Colon (tissue), 2 donors: ENCODE results near the gene SLC35E3.
"Not testable (repeated sequence)": the region's sequence is repeated elsewhere in the genome, so short reads cannot be mapped to it uniquely, and the experiment has no call there.

Experiments used
- FAIRE-seq: peaks from 2 replicates; lab custom pipeline; 2012; peaks lifted over from hg19 to GRCh38; lab: Jason Lieb, UNC
- donor health status: control.
- donor health status: control.

Gene SLC35E3

DNA sequence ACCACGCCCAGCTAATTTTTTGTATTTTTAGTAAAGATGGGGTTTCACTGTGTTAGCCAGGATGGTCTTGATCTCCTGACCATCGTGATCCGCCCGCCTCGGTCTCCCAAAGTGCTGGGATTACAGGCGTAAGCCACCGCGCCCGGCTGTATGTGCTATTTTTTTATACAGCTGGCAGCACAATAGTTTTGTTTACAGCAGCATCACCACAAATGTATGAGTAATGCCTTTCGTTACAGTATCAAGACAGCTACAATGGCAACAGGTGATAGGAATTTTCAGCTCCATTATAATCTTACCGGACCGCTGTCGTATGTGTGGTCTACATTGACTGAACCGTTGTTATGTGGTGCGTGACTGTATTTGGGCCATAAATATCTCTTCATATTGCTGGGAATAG lies 50.4 kb downstream of the SLC35E3 start:
- no peak for FAIRE-seq

DNA sequence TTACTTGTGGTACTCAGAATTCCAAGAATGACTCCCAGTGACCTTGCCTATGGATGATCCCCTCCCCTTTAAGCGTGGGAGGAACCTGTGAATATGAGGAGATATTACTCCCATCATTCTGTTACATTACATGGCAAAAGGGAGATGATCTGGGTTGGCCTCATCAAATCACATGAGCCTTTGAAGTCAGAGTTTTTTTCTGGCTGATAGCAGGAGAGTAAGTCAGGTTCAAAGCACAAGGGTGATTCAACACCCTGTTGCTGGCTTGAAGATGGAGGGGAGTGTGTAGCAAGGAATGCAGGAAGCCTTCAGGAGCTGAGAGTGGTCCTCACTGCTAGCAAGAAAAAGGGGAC lies 52.9 kb downstream of the SLC35E3 start:
- no peak for FAIRE-seq

DNA sequence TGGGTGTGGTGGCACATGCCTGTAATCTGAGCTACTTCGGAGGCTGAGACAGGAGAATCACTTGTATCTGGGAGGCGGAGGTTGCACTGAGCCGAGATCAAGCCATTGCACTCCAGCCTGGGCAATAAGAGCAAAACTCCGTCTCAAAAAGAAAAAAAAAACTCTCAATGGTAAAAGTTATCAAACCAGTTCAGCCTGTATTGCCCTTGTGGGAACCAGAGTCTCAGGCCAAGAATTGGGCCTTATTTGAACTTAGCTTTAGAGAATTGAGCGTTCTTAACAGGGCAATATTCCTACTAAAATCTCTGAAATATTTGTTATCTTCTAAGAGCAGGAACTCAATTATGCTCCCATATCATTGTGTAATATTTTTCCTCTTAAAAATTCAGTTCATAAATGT lies 54.3 kb downstream of the SLC35E3 start:
- no peak for FAIRE-seq

DNA sequence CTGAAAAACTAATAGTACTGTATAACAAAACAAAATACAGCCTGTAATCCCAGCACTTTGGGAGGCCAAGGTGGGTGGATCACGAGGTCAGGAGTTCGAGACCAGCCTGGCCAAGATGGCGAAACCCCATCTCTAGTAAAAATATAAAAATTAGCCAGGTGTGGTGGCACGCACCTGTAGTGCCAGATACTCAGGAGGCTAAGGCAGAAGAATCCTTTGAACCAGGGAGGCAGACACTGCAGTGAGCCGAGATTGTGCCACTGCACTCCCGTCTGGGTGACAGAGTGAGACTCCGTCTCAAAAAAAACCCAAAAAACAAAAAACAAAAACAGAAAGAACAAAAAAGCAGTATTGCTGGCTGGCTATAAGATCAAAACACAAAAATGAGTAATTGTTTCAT lies 55.1 kb downstream of the SLC35E3 start:
- not testable (repeated sequence) for FAIRE-seq

DNA sequence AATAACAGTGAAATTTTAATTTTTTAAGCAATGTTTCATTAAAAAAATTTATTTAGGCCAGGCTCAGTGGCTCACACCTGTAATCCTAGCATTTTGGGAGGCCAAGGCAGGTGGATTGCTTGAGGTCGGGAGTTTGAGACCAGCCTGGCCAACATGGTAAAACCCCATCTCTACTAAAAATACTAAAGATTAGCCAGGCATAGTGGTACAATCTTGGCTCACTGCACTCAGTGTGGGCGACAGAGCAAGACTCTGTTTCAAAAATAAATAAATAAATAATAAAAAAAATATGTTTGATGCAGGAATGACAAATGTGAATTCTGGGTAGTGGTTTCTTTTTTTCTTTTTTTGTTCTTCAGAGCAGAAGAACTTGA lies 56.4 kb downstream of the SLC35E3 start:
- FAIRE-seq = not testable (repeated sequence)

DNA sequence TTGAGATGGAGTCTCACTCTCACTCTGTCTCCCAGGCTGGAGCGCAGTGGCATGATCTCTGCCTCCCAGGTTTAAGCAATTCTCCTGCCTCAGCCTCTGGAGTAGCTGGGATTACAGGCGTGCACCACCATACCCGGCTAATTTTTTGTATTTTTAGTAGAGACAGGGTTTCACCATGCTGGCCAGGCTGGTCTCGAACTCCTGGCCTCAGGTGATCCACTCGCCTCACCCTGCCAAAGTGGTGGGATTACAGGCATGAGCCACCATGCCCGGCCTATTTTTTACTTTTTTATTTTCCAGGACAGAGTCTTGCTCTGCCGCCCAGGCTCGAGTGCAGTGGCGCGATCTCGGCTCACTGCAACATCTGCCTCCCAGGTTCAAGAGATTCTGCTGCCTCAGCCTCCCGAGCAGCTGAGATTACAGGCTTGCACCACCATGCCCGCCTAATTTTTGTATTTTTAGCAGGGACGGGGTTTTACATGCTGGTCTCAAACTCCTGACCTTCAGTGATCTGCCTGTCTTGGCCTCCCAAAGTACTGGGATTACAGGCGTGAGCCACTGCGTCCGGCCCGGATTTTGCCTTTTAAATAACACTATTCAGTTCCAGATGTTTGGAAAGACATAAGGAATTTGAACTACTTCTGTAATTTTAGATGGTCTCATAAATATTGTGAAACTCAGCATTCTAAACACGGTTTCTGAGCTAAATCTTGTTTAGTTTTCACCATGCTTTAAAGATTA lies 57.1 kb downstream of the SLC35E3 start:
- not testable (repeated sequence) for FAIRE-seq

DNA sequence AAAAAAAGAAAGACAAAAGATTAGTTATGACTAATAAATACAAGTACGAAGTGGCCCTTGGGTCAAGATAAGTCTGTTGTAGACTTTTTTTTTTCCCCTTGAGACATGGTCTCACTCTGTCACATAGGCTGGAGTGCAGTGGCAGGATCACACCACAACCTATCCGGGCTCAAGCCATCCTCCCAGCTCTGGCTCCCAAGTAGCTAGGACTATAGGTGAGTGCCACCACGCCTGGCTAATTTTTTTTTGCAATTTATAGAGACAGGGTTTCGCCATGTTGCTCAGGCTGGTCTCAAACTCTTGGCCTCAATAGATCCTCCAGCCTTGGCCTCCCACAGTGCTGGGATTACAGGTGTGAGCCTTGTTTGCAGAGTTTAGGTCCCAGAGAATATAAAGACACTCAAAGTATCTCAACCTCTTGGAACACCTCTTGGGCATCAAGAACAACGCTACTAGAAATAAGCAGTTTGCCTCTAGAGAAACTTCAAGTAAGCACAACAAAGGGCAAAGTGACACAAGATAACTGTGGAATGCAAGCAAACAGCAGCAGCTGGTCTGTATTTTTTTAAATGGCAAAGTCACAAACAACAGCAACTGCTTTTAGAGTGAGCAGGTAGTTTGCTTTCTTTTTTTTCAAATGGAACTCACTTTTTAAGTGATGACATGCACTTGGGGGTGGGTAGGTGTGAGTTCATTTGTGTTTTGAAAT lies 58.1 kb downstream of the SLC35E3 start:
- FAIRE-seq = no peak

DNA sequence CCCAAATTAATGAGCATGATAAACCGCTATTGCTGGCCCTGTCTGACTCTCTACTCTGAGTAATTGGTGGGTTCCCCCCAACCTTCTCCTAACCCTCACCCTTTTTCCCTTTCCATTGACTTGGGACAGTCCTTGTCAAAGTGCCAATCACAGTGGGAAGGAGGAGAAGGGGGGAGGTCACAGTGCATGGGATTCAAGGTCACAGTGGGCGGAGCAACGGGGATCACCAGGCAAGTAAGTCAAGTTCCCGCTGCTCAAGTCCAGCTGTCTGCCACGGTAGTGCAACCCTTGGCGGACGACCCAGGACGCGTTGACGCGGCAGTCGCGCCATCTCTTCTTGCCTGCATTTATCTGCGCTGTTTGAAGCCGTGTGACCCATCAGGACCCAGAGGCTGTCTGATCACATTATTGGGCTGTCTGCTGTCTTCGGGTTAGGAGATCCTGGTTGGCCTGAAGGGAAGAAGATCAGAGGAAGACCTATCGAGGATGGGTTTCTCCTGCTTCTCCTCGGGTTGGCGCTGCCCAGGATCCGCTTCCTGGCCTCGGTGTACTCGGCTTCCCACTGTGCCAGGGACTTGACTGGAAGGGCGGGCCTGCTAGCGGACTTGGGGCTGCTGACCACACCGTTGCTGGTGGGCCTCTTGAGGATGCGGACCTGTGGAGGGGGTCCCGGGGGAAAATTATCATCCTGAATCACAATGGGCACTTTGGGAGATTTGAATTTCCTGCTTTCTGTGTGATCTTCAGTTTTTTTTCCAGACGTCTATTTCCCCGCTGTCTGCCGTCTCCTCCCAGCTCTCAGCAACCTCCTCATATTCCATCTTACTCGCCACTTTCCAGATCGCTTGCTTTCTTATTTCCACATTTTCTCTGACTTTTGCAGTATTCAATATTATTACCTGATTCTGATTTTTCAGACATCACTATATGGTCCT lies 58.9 kb downstream of the SLC35E3 start:
- FAIRE-seq = no peak

DNA sequence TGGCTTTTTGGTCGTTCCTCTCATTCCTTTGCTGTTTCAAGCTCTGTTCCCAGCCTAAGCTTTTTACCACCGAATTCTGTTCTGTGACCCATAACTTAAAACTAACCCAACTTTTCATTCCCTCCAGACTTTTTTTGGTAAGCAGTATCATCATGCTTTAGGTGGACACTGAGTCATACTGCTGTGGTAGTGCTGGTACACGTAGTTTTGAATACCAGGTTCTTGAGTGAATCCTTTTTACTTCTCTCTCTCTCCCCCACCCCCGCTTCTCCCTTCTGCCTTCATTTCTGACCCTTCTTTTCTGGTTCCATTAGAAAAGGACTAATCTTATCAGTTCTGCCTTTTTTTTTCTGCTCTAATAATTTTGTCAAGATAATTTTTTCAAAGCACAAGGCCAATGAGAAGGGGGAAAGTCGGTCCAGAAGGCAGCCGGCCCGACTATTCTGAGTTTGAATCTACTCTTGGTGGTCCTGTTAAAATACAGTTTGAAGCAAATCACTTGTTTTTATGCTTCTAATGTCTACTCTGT lies 59.7 kb downstream of the SLC35E3 start:
- FAIRE-seq = no peak

DNA sequence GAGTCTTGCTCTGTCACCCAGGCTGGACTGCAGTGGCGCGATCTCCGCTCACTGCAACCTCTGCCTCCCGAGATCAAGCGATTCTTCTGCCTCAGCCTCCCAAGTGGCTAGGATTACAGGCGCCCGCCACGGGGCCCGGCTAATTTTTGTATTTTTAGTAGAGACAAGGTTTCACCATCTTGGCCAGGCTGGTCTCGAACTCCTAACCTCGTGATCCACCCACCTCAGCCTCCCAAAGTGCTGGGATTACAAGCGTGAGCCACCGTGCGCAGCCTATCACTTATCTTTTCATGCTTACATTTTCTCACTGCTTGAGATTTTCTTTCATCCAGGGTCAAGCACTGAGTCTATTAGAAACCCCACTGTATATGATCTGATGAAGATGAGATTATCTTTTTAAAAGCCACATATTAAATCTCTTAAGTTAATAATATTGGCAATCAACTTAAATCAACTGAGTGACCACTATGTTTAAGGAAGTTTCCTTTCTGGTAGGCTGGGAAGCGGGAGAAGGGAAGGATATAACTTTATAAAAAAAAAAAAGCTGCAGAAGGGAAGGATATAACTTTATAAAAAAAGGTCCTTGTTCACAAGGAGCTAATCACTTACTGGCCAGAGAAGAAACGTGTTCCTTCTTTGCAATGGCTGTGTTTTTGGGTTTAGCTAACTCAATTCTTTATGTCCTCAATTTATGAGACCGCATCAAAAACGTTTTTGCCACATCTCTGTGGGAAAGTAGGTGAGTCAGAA lies 60.7 kb downstream of the SLC35E3 start:
- FAIRE-seq = no peak

DNA sequence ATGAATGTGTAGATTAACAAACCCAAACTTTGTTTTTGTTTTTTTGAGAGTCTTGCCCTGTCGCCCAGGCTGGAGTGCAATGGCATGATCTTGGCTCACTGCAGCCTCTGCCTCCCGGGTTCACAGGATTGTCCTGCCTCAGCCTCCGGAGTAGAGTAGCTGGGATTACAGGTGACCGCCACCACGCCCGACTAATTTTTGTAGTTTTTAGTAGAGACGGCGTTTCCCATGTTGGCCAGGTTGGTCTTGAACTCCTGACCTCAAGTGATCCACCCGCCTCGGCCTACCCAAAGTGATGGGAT lies 61.2 kb downstream of the SLC35E3 start:
- FAIRE-seq = not testable (repeated sequence)

DNA sequence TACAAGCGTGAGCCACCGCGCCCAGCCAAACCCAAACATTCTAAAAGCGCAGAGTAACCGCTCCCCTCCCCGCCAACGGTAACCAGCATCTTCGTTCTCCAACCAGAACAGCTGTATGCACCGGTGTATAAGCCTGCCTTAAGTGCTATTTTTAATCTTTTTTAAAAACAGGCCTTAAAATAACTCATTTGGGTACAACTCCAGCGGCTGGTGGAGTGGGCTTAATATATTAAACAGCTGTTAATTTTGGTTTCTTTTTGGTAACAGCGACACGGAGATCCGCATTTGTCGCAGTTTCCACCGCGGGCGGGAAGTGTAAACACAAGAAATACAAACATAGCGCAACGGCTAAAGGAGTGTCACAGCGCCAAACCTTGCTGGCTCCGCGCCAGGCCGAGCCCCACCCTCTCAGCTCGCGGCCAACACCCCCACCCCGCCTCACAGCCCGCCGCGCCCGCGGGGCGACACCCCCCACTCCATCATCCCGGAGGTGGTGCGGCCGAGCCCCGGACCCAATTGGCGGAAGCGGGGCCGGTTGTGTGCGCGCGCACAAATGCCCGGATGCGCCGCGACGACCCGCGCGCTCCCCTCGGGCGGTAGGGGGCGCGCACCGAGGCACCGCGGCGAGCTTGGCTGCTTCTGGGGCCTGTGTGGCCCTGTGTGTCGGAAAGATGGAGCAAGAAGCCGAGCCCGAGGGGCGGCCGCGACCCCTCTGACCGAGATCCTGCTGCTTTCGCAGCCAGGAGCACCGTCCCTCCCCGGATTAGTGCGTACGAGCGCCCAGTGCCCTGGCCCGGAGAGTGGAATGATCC lies 61.8 kb downstream of the SLC35E3 start, which contains the start of gene MDM2:
TSS of gene MDM2 (plus strand) at position 602 of the 812 bp plus-strand sequence. CDS start 301 bp downstream, outside the sequence.
- no peak for FAIRE-seq

DNA sequence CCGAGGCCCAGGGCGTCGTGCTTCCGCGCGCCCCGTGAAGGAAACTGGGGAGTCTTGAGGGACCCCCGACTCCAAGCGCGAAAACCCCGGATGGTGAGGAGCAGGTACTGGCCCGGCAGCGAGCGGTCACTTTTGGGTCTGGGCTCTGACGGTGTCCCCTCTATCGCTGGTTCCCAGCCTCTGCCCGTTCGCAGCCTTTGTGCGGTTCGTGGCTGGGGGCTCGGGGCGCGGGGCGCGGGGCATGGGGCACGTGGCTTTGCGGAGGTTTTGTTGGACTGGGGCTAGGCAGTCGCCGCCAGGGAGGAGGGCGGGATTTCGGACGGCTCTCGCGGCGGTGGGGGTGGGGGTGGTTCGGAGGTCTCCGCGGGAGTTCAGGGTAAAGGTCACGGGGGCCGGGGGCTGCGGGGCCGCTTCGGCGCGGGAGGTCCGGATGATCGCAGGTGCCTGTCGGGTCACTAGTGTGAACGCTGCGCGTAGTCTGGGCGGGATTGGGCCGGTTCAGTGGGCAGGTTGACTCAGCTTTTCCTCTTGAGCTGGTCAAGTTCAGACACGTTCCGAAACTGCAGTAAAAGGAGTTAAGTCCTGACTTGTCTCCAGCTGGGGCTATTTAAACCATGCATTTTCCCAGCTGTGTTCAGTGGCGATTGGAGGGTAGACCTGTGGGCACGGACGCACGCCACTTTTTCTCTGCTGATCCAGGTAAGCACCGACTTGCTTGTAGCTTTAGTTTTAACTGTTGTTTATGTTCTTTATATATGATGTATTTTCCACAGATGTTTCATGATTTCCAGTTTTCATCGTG lies 62.6 kb downstream of the SLC35E3 start:
- no peak for FAIRE-seq

DNA sequence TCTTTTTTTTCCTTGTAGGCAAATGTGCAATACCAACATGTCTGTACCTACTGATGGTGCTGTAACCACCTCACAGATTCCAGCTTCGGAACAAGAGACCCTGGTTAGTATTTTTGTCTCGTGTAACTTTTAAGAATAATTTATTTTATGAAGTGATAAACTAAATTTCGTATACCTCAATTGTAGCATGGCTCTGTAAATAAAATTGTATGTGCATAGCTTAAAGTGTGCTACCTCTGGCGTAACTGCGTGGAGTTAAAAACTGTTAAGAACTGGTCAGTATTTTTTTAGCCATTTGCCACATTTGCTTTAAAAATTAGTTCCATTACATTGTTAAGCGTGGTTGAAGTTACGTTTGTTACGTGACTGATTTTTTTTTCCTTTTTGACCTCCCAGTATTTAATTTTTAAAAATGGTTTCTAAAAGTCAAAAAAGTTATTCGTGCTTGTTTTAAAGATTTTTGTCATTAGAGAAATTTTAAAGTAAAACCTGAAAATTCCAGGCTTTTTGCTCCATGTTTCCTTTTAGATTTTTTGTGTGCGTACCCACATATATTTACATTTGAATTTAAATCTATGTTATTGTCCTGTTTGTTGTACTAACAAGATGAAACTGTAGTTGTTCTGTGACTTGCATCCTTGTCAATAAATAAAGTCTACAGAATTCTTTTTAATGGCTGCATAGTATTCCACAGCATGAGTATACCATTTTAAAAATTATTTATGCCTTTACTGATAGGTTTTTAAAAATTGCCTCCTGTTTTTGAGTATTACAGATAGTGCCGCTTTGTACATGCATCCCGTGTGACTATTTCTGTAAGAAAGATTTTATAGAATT lies 63.4 kb downstream of the SLC35E3 start:
- no peak for FAIRE-seq

DNA sequence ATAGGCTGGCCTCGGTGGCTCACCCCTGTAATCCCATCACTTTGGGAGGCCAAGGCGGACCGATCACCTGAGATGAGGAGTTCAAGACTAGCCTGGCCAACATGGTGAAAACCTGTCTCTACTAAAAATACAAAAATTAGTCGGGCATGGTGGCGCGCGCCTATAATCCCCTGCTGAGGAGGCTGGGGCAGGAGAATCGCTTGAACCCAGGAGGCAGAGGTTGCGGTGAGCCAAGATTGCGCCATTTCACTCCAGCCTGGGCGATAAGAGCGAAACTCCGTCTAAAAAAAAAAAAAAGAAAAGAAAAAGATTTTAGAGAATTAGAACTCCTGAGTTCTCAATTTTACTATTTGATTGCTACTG lies 64.0 kb downstream of the SLC35E3 start:
- not testable (repeated sequence) for FAIRE-seq

DNA sequence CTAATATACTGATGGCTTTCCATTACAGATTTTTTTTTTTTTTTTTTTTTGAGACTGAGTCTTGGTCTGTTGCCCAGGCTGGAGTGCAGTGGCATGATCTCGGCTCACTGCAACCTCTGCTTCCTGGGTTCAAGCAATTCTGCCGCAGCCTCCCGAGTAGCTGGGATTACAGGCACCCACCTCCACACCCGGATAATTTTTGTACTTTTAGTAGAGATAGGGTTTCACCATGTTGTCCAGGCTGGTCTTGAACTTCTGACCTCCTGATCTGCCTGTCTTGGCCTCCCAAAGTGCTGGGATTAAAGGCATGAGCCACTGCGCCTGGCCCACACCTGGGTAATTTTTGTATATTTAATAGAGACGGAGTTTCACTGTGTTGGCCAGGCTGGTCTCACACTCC lies 65.6 kb downstream of the SLC35E3 start:
- FAIRE-seq = not testable (repeated sequence)

DNA sequence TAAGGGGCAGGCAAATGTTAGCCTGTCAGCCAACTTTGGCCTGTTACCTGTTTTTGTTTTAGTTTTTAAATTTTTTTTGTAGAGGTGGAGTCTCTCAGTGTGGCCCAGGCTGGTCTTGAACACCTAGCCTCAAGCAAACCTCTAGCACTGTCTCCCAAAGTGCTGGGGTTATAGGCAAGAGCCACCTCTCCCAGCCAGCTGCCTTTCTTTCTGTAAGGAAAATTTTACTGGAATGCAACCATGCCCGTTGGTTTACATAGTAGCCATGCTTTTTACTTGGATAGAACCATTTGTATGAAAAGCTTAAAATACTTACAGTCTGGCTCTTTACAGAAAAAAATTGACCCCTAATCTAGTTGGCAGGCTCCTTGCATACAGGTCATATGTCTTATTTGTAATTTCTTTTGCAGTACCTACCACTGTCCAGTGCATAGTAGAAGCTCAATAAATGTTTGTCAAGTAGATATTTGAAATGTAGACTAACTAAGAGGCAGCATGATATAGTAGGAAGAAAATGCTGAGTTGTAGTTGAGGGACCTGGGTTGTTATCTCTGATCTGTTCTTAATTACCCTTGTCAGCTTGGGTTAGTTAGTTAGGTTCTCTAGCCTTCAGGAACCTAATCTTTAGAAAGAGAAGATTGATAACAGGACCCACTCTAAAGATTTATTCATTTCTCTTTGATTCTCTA lies 66.7 kb downstream of the SLC35E3 start:
- no peak for FAIRE-seq

DNA sequence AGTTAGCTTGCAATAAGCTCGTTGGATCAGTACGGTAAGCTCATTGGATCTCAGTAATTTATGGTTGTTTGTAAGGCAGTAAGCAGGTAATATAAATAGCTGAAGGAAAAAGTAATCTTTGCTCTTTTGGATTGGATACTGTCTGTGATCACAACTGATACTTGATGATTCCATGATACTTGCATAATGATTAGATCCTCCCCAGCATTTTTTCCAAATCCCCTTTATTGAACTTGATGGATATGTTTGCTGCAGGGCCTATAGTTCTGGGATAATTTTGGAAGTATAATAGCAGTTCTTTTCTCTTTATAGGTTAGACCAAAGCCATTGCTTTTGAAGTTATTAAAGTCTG lies 67.2 kb downstream of the SLC35E3 start:
- no peak for FAIRE-seq
